PC-3 (cell line): ENCODE measurements around the gene RAD9A. TPM values are rescaled to one million over a fixed set of nuclear protein-coding genes. Genes with fewer than 3 reads are reported as not detected.

Experiments used
- ATAC-seq: fragments of 200-7000 bp; cut with Tn5 transposase; 2 replicates; pipeline ENCODE4 v1.9.1; 2020; ENCODE audit warnings: mild to moderate bottlenecking, moderate library complexity
- BruUV-seq: library from RNA; stranded (reverse); fragments of 400-500 nt; replicated peaks from 2 replicates; lab custom pipeline; 2021; lab: Mats Ljungman, UMichigan
- CTCF ChIA-PET: fragments of 300-600 bp; sonication (Branson Sonifier 250); formaldehyde crosslinking; loops from one replicate; lab custom pipeline; 2022; ENCODE audit warnings: antibody characterized with exemption; lab: Charles Lee
- POLR2A ChIA-PET: fragments of 300-600 bp; sonication (Branson Sonifier 250); formaldehyde crosslinking; loops from one replicate; lab custom pipeline; 2022; ENCODE audit warnings: antibody characterized with exemption; ENCODE audit not compliant: unreplicated experiment; lab: Charles Lee
- DNase-seq: peaks from one replicate; pipeline ENCODE4 v3.0.0-alpha.2; 2015
- H2AFZ ChIP-seq: fragments of 300-600 bp; sonication (generic); 2 replicates; pipeline ENCODE4 v1.6.0; 2016; ENCODE audit warnings: antibody characterized with exemption, low read length
- H3F3A ChIP-seq: fragments of 300-600 bp; sonication (generic); one replicate; pipeline ENCODE4 v1.6.0; 2017; ENCODE audit warnings: antibody characterized with exemption, low read length, control low read depth, mild to moderate bottlenecking; ENCODE audit not compliant: unreplicated experiment
- H3K27ac ChIP-seq: fragments of 300-600 bp; sonication (generic); 2 replicates; pipeline ENCODE4 v1.5.1; 2016; ENCODE audit warnings: mild to moderate bottlenecking, low read length
- H3K27me3 ChIP-seq: fragments of 300-600 bp; sonication (generic); 2 replicates; pipeline ENCODE4 v1.6.1; 2016; ENCODE audit warnings: low read length, mixed read lengths
- H3K36me3 ChIP-seq: fragments of 300-600 bp; sonication (generic); 2 replicates; pipeline ENCODE4 v1.6.1; 2016; ENCODE audit warnings: low read depth, mixed run types, low read length, mixed read lengths
- H3K4me1 ChIP-seq: fragments of 300-600 bp; sonication (generic); 2 replicates; pipeline ENCODE4 v1.5.1; 2016; ENCODE audit warnings: low read length; ENCODE audit not compliant: insufficient read depth
- H3K4me2 ChIP-seq: fragments of 300-600 bp; sonication (generic); 2 replicates; pipeline ENCODE4 v1.6.0; 2016; ENCODE audit warnings: low read length
- H3K4me3 ChIP-seq: fragments of 300-600 bp; sonication (generic); 2 replicates; pipeline ENCODE4 v1.5.1; 2016; ENCODE audit warnings: mild to moderate bottlenecking, low read length, mixed read lengths
- H3K79me2 ChIP-seq: fragments of 300-600 bp; sonication (generic); 2 replicates; pipeline ENCODE4 v1.6.1; 2017; ENCODE audit warnings: low read length, mixed read lengths
- H3K9ac ChIP-seq: fragments of 300-600 bp; sonication (generic); 2 replicates; pipeline ENCODE4 v1.6.0; 2016; ENCODE audit warnings: mild to moderate bottlenecking, low read length
- H3K9me2 ChIP-seq: fragments of 300-600 bp; sonication (generic); replicated peaks from 2 replicates; pipeline ENCODE4 v1.6.1; 2016; ENCODE audit warnings: mixed run types, low read length, mixed read lengths
- H3K9me3 ChIP-seq: fragments of 300-600 bp; sonication (generic); 2 replicates; pipeline ENCODE4 v1.6.1; 2016; ENCODE audit warnings: low read length, mixed read lengths
- H4K20me1 ChIP-seq: fragments of 300-600 bp; sonication (generic); 2 replicates; pipeline ENCODE4 v1.6.1; 2016; ENCODE audit warnings: low read length, mixed read lengths
- EZH2 ChIP-seq: fragments of 300-600 bp; sonication (generic); IDR thresholded peaks from one replicate; pipeline ENCODE4 v1.6.1; 2017; ENCODE audit warnings: antibody characterized with exemption, mild to moderate bottlenecking, low read length; ENCODE audit not compliant: unreplicated experiment
- EZH2phosphoT487 ChIP-seq: fragments of 300-600 bp; sonication (generic); IDR thresholded peaks from 2 replicates; pipeline ENCODE4 v1.6.1; 2018; ENCODE audit warnings: mild to moderate bottlenecking, antibody characterized with exemption, low read length, borderline replicate concordance
- intact Hi-C: fragments of 100-400 bp; cut with micrococcal nuclease; formaldehyde crosslinking; loops from 2 replicates; pipeline ENCODE4 v1.9.0; 2023
- total RNA-seq: library from RNA; depleted of rRNA; stranded (reverse); fragments of >200 nt; gene quantifications from 2 replicates; pipeline ENCODE4 v1.2.3, GENCODE V29; 2014
- TF ChIP-seq, protein P1 (sequence below): fragments of 300-600 bp; sonication (generic); conservative IDR thresholded peaks from 2 replicates; pipeline ENCODE4 v1.5.1; 2017; ENCODE audit warnings: antibody characterized with exemption, low read depth, mild to moderate bottlenecking, low read length

Gene RAD9A
- total RNA-seq, 1 experiment from 2014 or later = 45.5 TPM

GRCh38 chr11:67375320-67376055, 16.3 kb upstream of the RAD9A start:
- Histone ChIP-seq H3K4me3 (peak overlapping the region; percentile 31; the same call in 1 of the 2 replicates), H3K9ac (peak overlapping the region; percentile 57), H3K9me2 (no peaks in the 10 kb centered on the region), H2AFZ (no peak overlapping the region), H3F3A (peaks cover 8% of the 10 kb centered on the region), H4K20me1 (peaks cover 17% of the 10 kb centered on the region), H3K27me3 (no peaks in the 10 kb centered on the region), H3K4me1 (peaks cover 78% of the 10 kb centered on the region), H3K36me3 (peaks cover 12% of the 10 kb centered on the region; the same call in 1 of the 2 replicates), H3K9me3 (no peaks in the 10 kb centered on the region), H3K79me2 (peaks cover 41% of the 10 kb centered on the region), H3K4me2 (peak overlapping the region; percentile 96), H3K27ac (peak overlapping the region; percentile 100)
- no TSS peak for BruUV-seq
- intact Hi-C loops = no loop called here
- CTCF ChIA-PET = interaction anchor here (0.6 kb wide), 1 partner anchor 107 kb away, joined by 7 read pairs; the partner anchor contains the start of gene AIP
- TF ChIP-seq, protein P1, sequence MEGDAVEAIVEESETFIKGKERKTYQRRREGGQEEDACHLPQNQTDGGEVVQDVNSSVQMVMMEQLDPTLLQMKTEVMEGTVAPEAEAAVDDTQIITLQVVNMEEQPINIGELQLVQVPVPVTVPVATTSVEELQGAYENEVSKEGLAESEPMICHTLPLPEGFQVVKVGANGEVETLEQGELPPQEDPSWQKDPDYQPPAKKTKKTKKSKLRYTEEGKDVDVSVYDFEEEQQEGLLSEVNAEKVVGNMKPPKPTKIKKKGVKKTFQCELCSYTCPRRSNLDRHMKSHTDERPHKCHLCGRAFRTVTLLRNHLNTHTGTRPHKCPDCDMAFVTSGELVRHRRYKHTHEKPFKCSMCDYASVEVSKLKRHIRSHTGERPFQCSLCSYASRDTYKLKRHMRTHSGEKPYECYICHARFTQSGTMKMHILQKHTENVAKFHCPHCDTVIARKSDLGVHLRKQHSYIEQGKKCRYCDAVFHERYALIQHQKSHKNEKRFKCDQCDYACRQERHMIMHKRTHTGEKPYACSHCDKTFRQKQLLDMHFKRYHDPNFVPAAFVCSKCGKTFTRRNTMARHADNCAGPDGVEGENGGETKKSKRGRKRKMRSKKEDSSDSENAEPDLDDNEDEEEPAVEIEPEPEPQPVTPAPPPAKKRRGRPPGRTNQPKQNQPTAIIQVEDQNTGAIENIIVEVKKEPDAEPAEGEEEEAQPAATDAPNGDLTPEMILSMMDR = no peak
- TF ChIP-seq EZH2phosphoT487 = no peak
- no peak for TF ChIP-seq EZH2
- DNase-seq (peak; percentile 38), ATAC-seq (no peak)
- POLR2A ChIA-PET = interaction anchor here (0.7 kb wide), 1 partner anchor 17 kb away, joined by 11 read pairs; the partner anchor contains the start of gene RAD9A

GRCh38 chr11:67376063-67376820, 15.5 kb upstream of the RAD9A start:
- no peak overlapping the region for H2AFZ ChIP-seq
- no peaks in the 10 kb centered on the region for H3K9me3 ChIP-seq
- POLR2A ChIA-PET = interaction anchor here (0.6 kb wide), 1 partner anchor 29 kb away, joined by 3 read pairs; no protein-coding TSS in a partner anchor
- H3K9ac ChIP-seq = peak overlapping the region; percentile 57
- peaks cover 4% of the 10 kb centered on the region; the same call in 1 of the 2 replicates for H3K36me3 ChIP-seq
- no peaks in the 10 kb centered on the region for H3K27me3 ChIP-seq
- H3K27ac ChIP-seq = peak overlapping the region; percentile 100
- DNase-seq = no peak
- peak overlapping the region; percentile 96 for H3K4me2 ChIP-seq
- H3K4me3 ChIP-seq = peak overlapping the region; percentile 31; the same call in 1 of the 2 replicates
- intact Hi-C loops = no loop called here
- TF ChIP-seq, protein P1 = no peak
- TF ChIP-seq EZH2phosphoT487 = no peak
- no peak for TF ChIP-seq EZH2
- H3K79me2 ChIP-seq = peaks cover 34% of the 10 kb centered on the region
- no TSS peak for BruUV-seq
- CTCF ChIA-PET = interaction anchor here (0.6 to 2.2 kb wide), 2 partner anchors 19 to 30 kb away, joined by 3 to 11 read pairs; no protein-coding TSS in a partner anchor
- ATAC-seq = no peak
- H3K9me2 ChIP-seq = no peaks in the 10 kb centered on the region
- H4K20me1 ChIP-seq = peaks cover 10% of the 10 kb centered on the region
- peaks cover 78% of the 10 kb centered on the region for H3K4me1 ChIP-seq
- peaks cover 8% of the 10 kb centered on the region for H3F3A ChIP-seq
